Measurements from ENCODE around the gene IRF1. TPM values are rescaled to one million over a fixed set of nuclear protein-coding genes. Genes with fewer than 3 reads are reported as not detected.
A peak's percentile ranks its signal among the peaks of the same experiment; 100 is the strongest.

The IRF1 gene
- total RNA-seq, 2 experiments from 2014 or later: 1,212 to 1,234 TPM

DNA sequence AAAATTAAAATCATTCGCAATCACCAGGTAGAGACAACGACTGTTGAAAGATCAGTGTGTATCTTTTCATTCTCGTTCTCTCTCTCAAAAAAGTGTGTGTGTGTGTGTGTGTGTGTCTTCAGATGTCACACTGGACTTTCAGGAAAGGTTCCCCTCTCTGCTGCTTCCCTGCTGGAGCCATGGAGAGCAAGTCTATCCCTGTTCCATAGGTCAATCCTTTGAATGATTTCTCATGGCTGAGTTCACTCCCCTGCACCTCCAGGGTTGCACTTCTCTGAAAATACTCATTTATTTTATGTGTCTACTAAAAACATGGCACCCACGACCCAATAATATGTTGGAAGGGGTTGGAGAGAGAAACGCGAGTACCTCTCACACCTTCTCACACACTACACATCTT lies 28.2 kb downstream of the IRF1 start:
- ChIA-PET POLR2A (interaction anchor here (5.4 to 15.8 kb wide), 3 partner anchors 19 to 51 kb away, joined by 82 to 1045 read pairs (median 105); partner anchors contain the start of gene IRF1), CTCF (no interaction called here)
- H3K9me3 Mint-ChIP-seq: no peaks in the 10 kb centered on the region
- H3K4me3 Mint-ChIP-seq: no peak overlapping the region
- H3K4me1 Mint-ChIP-seq (ENCODE audit: low read depth): peaks cover 99% of the 10 kb centered on the region
- no peaks in the 10 kb centered on the region for H3K27me3 ChIP-seq (ENCODE audit: control insufficient read depth in 1 of 2, insufficient read depth in 2 of 2, low read length in 2 of 2)
- H3K36me3 ChIP-seq (ENCODE audit: insufficient read depth, low read length): peaks cover 22% of the 10 kb centered on the region
- peaks cover 20% of the 10 kb centered on the region for H3K36me3 Mint-ChIP-seq (ENCODE audit: low read depth)
- H3K27ac Mint-ChIP-seq: peak overlapping the region; percentile 97
- H3K4me1 ChIP-seq (ENCODE audit: insufficient read depth, low read length): peaks cover 86% of the 10 kb centered on the region
- intact Hi-C loops (cut with DNase I, micrococcal nuclease): no loop called here
- TF ChIP-seq, protein P1, sequence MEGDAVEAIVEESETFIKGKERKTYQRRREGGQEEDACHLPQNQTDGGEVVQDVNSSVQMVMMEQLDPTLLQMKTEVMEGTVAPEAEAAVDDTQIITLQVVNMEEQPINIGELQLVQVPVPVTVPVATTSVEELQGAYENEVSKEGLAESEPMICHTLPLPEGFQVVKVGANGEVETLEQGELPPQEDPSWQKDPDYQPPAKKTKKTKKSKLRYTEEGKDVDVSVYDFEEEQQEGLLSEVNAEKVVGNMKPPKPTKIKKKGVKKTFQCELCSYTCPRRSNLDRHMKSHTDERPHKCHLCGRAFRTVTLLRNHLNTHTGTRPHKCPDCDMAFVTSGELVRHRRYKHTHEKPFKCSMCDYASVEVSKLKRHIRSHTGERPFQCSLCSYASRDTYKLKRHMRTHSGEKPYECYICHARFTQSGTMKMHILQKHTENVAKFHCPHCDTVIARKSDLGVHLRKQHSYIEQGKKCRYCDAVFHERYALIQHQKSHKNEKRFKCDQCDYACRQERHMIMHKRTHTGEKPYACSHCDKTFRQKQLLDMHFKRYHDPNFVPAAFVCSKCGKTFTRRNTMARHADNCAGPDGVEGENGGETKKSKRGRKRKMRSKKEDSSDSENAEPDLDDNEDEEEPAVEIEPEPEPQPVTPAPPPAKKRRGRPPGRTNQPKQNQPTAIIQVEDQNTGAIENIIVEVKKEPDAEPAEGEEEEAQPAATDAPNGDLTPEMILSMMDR (IDR thresholded peaks at IDR 0.05): no peak
- H3K27me3 Mint-ChIP-seq: no peaks in the 10 kb centered on the region
- no peak for ATAC-seq (ENCODE audit: poor library complexity)
- no peaks in the 10 kb centered on the region for H3K9me3 ChIP-seq (ENCODE audit: control insufficient read depth in 1 of 2, insufficient read depth in 1 of 2, low read length in 2 of 2)
- no peak overlapping the region for H3K4me3 ChIP-seq (ENCODE audit: low read length)
- no peak overlapping the region for H3K27ac ChIP-seq (ENCODE audit: low read depth in 1 of 2, low read length in 2 of 2)
- no peak for DNase-seq

DNA sequence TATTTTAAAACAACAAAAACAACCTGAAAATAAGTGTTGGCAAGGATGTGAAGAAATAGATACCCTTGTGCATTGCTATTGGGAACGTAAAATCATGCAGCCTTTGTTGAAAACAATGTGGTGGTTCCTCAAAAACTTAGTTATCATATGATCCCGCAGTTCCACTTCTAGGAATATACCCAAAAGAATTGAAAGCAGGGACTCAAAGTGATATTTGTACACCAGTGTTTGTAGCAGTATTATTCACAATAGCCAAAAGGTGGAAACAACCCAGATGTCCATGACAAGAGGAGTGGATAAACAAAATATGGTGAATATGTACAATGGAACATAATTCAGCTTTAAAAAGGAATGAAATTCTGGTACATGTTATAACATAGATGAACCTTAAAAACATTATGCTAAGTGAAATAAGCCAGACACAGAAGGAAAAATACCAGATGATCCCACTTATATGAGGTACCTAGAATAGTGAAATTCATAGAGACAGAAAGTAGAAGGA lies 29.0 kb downstream of the IRF1 start:
- Mint-ChIP-seq H3K4me3 (peak overlapping the region; percentile 22), H3K36me3 (ENCODE audit: low read depth) (peaks cover 21% of the 10 kb centered on the region), H3K27me3 (no peaks in the 10 kb centered on the region), H3K9me3 (no peaks in the 10 kb centered on the region), H3K27ac (peak overlapping the region; percentile 97), H3K4me1 (ENCODE audit: low read depth) (peaks cover 99% of the 10 kb centered on the region)
- intact Hi-C loops (cut with DNase I, micrococcal nuclease): no loop called here
- H3K9me3 ChIP-seq (ENCODE audit: control insufficient read depth in 1 of 2, insufficient read depth in 1 of 2, low read length in 2 of 2): no peaks in the 10 kb centered on the region
- no peak overlapping the region for H3K4me3 ChIP-seq (ENCODE audit: low read length)
- ChIA-PET POLR2A (interaction anchor here (2.5 to 15.8 kb wide), 2 partner anchors 19 to 35 kb away, joined by 9 to 1045 read pairs; partner anchors contain the start of gene IRF1), CTCF (no interaction called here)
- TF ChIP-seq, protein P1 (IDR thresholded peaks at IDR 0.05): no peak
- peaks cover 22% of the 10 kb centered on the region for H3K36me3 ChIP-seq (ENCODE audit: insufficient read depth, low read length)
- DNase-seq (no peak), ATAC-seq (ENCODE audit: poor library complexity) (no peak)
- H3K27me3 ChIP-seq (ENCODE audit: control insufficient read depth in 1 of 2, insufficient read depth in 2 of 2, low read length in 2 of 2): no peaks in the 10 kb centered on the region
- H3K4me1 ChIP-seq (ENCODE audit: insufficient read depth, low read length): peaks cover 86% of the 10 kb centered on the region
- H3K27ac ChIP-seq (ENCODE audit: low read depth in 1 of 2, low read length in 2 of 2): no peak overlapping the region

DNA sequence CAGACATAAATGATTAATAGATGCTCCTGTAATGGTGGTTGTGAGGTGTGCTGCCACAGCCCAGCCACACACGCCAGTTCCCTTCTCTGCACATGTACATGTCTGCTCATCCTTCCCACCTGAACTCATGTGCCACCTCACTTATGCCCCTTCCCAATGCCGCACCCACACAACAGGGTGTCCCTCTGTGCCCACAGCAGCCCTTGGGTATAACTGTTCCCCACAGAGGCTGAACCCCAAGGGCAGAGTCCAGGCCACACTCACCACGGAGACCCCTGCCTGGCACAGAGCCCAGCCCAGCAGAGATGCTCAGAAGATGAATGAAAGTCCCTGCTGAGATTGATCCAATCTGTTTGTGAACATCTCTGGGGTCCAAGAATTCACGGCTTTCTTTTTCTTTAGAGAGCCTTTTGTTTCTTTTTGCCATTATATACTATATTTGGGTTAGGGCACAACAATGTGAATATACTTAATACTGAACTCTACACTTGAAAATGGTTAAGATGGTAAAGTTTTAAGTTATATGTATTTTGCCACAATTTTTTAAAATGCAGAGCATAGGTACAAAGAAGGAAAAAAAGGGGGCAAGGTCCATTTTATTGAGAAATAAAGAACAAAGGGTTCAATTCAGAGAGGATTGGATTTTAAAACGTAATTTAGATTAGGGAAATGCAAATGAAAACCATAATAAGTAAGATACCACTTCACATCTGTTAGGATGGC lies 29.6 kb downstream of the IRF1 start:
- H3K27me3 Mint-ChIP-seq: no peaks in the 10 kb centered on the region
- H3K27me3 ChIP-seq (ENCODE audit: control insufficient read depth in 1 of 2, insufficient read depth in 2 of 2, low read length in 2 of 2): no peaks in the 10 kb centered on the region
- no peak overlapping the region for H3K27ac ChIP-seq (ENCODE audit: low read depth in 1 of 2, low read length in 2 of 2)
- no peaks in the 10 kb centered on the region for H3K9me3 ChIP-seq (ENCODE audit: control insufficient read depth in 1 of 2, insufficient read depth in 1 of 2, low read length in 2 of 2)
- H3K36me3 Mint-ChIP-seq (ENCODE audit: low read depth): peaks cover 27% of the 10 kb centered on the region
- H3K36me3 ChIP-seq (ENCODE audit: insufficient read depth, low read length): peaks cover 22% of the 10 kb centered on the region
- no peak overlapping the region for H3K4me3 ChIP-seq (ENCODE audit: low read length)
- POLR2A ChIA-PET: interaction anchor here (2.5 to 15.8 kb wide), 3 partner anchors 20 to 35 kb away, joined by 9 to 1045 read pairs (median 145); partner anchors contain the start of gene IRF1
- ATAC-seq (ENCODE audit: poor library complexity) (no peak), DNase-seq (peak in 1 of 14 experiments; percentile 25)
- H3K4me1 Mint-ChIP-seq (ENCODE audit: low read depth): peaks cover 99% of the 10 kb centered on the region
- H3K9me3 Mint-ChIP-seq: no peaks in the 10 kb centered on the region
- CTCF ChIA-PET: no interaction called here
- TF ChIP-seq, protein P1 (IDR thresholded peaks at IDR 0.05): no peak
- peak overlapping the region; percentile 97 for H3K27ac Mint-ChIP-seq
- intact Hi-C loops (cut with DNase I, micrococcal nuclease): no loop called here
- peaks cover 86% of the 10 kb centered on the region for H3K4me1 ChIP-seq (ENCODE audit: insufficient read depth, low read length)
- peak overlapping the region; percentile 57 for H3K4me3 Mint-ChIP-seq

Measured in CD4-positive, alpha-beta T cell (primary cell).